DND-41 (cell line): ENCODE data around the gene MDM2.

ENCODE experiments used
- ATAC-seq: fragments of 200-7000 bp; cut with Tn5 transposase; 3 replicates; pipeline ENCODE4 v1.9.1; 2021; ENCODE audit warnings: low read depth; ENCODE audit not compliant: insufficient read depth
- DNase-seq: peaks from one replicate; pipeline ENCODE4 v3.0.0-alpha.2; 2020
- H2AFZ ChIP-seq: 2 replicates; pipeline ENCODE4 v1.6.0; 2012; ENCODE audit warnings: low read depth, low read length
- H3K27ac ChIP-seq: 2 replicates; pipeline ENCODE4 v1.5.1; 2012; ENCODE audit warnings: low read length, inconsistent platforms
- H3K27me3 ChIP-seq: fragments of 200-600 bp; sonication (generic); 2 replicates; pipeline ENCODE4 v1.6.0; 2012; ENCODE audit warnings: low read length, mild to moderate bottlenecking, inconsistent platforms; ENCODE audit not compliant: insufficient read depth, poor library complexity
- H3K36me3 ChIP-seq: 2 replicates; pipeline ENCODE4 v1.5.1; 2012; ENCODE audit warnings: low read length, inconsistent platforms; ENCODE audit not compliant: insufficient read depth
- H3K4me1 ChIP-seq: 2 replicates; pipeline ENCODE4 v1.5.1; 2012; ENCODE audit warnings: mild to moderate bottlenecking, low read length; ENCODE audit not compliant: insufficient read depth
- H3K4me2 ChIP-seq: 2 replicates; pipeline ENCODE4 v1.6.0; 2012; ENCODE audit warnings: mild to moderate bottlenecking, moderate library complexity, low read length, inconsistent platforms; ENCODE audit not compliant: insufficient read depth
- H3K4me3 ChIP-seq, 2 experiments: fragments of 200-600 bp in 1 of 2; shearing (Covaris generic) in 1 of 2; 2 replicates each; pipeline ENCODE4 v1.5.1; 2012 to 2016; ENCODE audit warnings: inconsistent platforms in 2 of 2, low read length in 2 of 2, mild to moderate bottlenecking in 2 of 2, low read depth in 1 of 2, moderate library complexity in 1 of 2
- H3K79me2 ChIP-seq: 2 replicates; pipeline ENCODE4 v1.6.0; 2012; ENCODE audit warnings: low read length, inconsistent platforms; ENCODE audit not compliant: insufficient read depth
- H3K9ac ChIP-seq: 2 replicates; pipeline ENCODE4 v1.6.0; 2012; ENCODE audit warnings: low read depth, mild to moderate bottlenecking, inconsistent platforms, low read length, moderate library complexity
- H3K9me3 ChIP-seq: 2 replicates; pipeline ENCODE4 v1.5.1; 2012; ENCODE audit warnings: low read length, moderate library complexity, mild to moderate bottlenecking, inconsistent platforms; ENCODE audit not compliant: insufficient read depth, severe bottlenecking
- H4K20me1 ChIP-seq: 2 replicates; pipeline ENCODE4 v1.6.0; 2012; ENCODE audit warnings: low read length; ENCODE audit not compliant: insufficient read depth
- CTCF ChIP-seq: IDR thresholded peaks from 2 replicates; pipeline ENCODE4 v1.5.1; 2012; ENCODE audit warnings: borderline replicate concordance, low read length, moderate library complexity, mild to moderate bottlenecking; ENCODE audit not compliant: poor library complexity, severe bottlenecking; ENCODE audit errors: extremely low read depth
- EZH2 ChIP-seq: IDR thresholded peaks from 3 replicates; pipeline ENCODE4 v1.6.1; 2012; ENCODE audit warnings: borderline replicate concordance, low read depth, mild to moderate bottlenecking, moderate library complexity, low read length, inconsistent platforms; ENCODE audit not compliant: severe bottlenecking

MDM2 gene

DNA sequence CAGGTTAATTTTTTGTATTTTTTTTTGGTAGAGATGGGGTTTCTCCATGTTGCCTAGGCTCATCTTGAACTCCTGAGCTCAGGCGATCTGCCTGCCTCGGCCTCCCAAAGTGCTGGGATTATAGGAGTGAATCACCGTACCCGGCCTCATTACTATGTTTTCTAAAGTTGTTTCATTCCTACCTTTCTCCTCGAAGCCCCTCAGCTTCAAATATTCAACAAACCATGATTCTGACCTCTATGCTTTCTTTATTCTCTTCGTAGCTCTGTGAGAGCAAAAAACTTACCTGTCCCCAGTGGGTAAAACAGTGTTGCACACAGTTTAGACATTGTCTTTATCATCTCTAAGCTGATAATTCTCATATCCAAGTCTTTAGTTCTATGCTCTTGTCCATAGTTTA, 26.2 kb upstream of the MDM2 start:
- Histone ChIP-seq H3K4me1 (no peaks in the 10 kb centered on the region), H4K20me1 (no peaks in the 10 kb centered on the region), H3K79me2 (no peaks in the 10 kb centered on the region), H3K4me3 (no peak overlapping the region), H3K27ac (no peak overlapping the region), H2AFZ (no peak overlapping the region), H3K9ac (no peak overlapping the region), H3K27me3 (no peaks in the 10 kb centered on the region), H3K36me3 (no peaks in the 10 kb centered on the region), H3K9me3 (no peaks in the 10 kb centered on the region), H3K4me2 (no peak overlapping the region)
- DNase-seq: no peak
- no peak for TF ChIP-seq EZH2
- TF ChIP-seq CTCF: no peak
- no peak for ATAC-seq

DNA sequence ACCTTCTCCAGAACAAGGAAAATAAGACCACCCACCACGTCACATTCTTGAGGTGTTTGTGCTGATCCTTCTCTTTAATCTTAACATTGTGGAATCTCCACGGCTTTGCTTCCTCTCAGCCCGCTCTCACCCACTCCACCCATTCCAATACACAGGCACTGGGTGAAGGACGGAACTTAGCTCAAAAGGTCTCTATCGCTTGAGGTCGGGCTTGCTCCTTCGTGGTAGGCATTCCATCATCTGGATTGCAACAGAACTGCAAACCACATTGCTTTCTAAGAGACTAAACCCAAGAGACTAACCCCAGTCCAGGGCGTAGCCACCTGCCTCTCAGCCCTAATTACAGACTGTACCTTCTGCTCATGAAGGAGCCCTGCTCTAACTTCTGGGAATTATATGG, 24.0 kb upstream of the MDM2 start:
- Histone ChIP-seq H3K4me2 (no peak overlapping the region), H2AFZ (no peak overlapping the region), H3K79me2 (no peaks in the 10 kb centered on the region), H3K27ac (no peak overlapping the region), H3K9ac (no peak overlapping the region), H4K20me1 (no peaks in the 10 kb centered on the region), H3K4me3 (no peak overlapping the region), H3K27me3 (no peaks in the 10 kb centered on the region), H3K4me1 (no peaks in the 10 kb centered on the region), H3K9me3 (no peaks in the 10 kb centered on the region), H3K36me3 (no peaks in the 10 kb centered on the region)
- TF ChIP-seq EZH2: no peak
- no peak for TF ChIP-seq CTCF
- DNase-seq: no peak
- no peak for ATAC-seq

GRCh38 chr12:68785358-68785757, 22.6 kb upstream of the MDM2 start:
- ATAC-seq: no peak
- Histone ChIP-seq H3K4me1 (no peaks in the 10 kb centered on the region), H3K79me2 (no peaks in the 10 kb centered on the region), H4K20me1 (no peaks in the 10 kb centered on the region), H3K9me3 (no peaks in the 10 kb centered on the region), H3K27ac (no peak overlapping the region), H3K36me3 (no peaks in the 10 kb centered on the region), H2AFZ (no peak overlapping the region), H3K9ac (no peak overlapping the region), H3K4me2 (no peak overlapping the region), H3K4me3 (no peak overlapping the region), H3K27me3 (no peaks in the 10 kb centered on the region)
- DNase-seq: no peak
- TF ChIP-seq EZH2 (no peak), CTCF (no peak)

DNA sequence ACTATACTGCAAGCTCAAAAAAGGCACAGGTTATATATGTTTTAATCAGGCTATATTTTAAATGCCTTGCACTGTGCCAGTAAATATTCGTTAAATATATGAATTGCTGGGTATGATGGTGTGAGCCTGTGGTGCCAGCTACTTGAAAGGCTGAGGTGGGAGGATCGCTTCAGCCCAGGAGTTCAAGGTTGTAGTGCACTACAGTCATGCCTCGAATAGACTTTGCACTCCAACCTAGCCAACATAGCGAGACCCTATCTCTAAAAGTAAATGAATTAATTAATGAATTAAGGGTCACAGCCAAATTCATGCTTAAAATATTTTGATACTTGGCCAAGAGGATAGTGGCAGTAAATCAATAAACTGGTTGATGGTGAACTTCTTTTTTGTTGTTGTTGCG, 22.2 kb upstream of the MDM2 start:
- no peaks in the 10 kb centered on the region for H3K4me1 ChIP-seq
- DNase-seq: no peak
- ATAC-seq: no peak
- H3K9ac ChIP-seq: no peak overlapping the region
- no peak overlapping the region for H2AFZ ChIP-seq
- H3K4me2 ChIP-seq: no peak overlapping the region
- H4K20me1 ChIP-seq: no peaks in the 10 kb centered on the region
- H3K4me3 ChIP-seq: no peak overlapping the region
- no peaks in the 10 kb centered on the region for H3K36me3 ChIP-seq
- no peaks in the 10 kb centered on the region for H3K79me2 ChIP-seq
- H3K9me3 ChIP-seq: no peaks in the 10 kb centered on the region
- H3K27me3 ChIP-seq: no peaks in the 10 kb centered on the region
- no peak for TF ChIP-seq CTCF
- TF ChIP-seq EZH2: no peak
- H3K27ac ChIP-seq: no peak overlapping the region
